Thoracic aorta (tissue), 2 donors: ENCODE measurements around the gene AURKB. TPM values are rescaled to one million over a fixed set of nuclear protein-coding genes. Genes with fewer than 3 reads are reported as not detected.

ENCODE experiments used
- ATAC-seq: fragments of 150-250 bp; one replicate; pipeline ENCODE4 v1.8.0; 2017; ENCODE audit warnings: low read depth; ENCODE audit not compliant: insufficient number of reproducible peaks, low FRiP score
- DNase-seq: peaks from one replicate; pipeline ENCODE4 v3.0.0-alpha.2; 2020; ENCODE audit warnings: low spot score
- H3K27ac ChIP-seq, 2 donors: fragments of 200-600 bp; sonication (generic); 1 replicate in 1 of 2; 2 replicates in 1 of 2; pipeline ENCODE4 v1.5.1; 2016; ENCODE audit warnings: mild to moderate bottlenecking in 2 of 2, moderate library complexity in 2 of 2
- H3K27me3 ChIP-seq: fragments of 200-600 bp; sonication (generic); replicated peaks from 2 replicates; pipeline ENCODE4 v1.6.0; 2016; ENCODE audit warnings: mild to moderate bottlenecking; ENCODE audit not compliant: insufficient read depth
- H3K36me3 ChIP-seq: fragments of 200-600 bp; sonication (generic); one replicate; pipeline ENCODE4 v1.5.1; 2016
- H3K4me1 ChIP-seq, 2 donors: fragments of 200-600 bp; sonication (generic); 1 replicate in 1 of 2; 2 replicates in 1 of 2; pipeline versions ENCODE4 v1.5.1 to v1.6.0; 2016; ENCODE audit warnings: low read depth in 2 of 2, mild to moderate bottlenecking in 1 of 2; ENCODE audit not compliant: control insufficient read depth in 1 of 2
- H3K4me3 ChIP-seq: fragments of 200-600 bp; sonication (generic); 2 replicates; pipeline ENCODE4 v1.5.1; 2016; ENCODE audit warnings: mild to moderate bottlenecking
- H3K9me3 ChIP-seq: fragments of 200-600 bp; sonication (generic); 2 replicates; pipeline ENCODE4 v1.5.1; 2016
- total RNA-seq, 2 donors: library from RNA; depleted of rRNA; stranded (reverse); fragments of >200 nt; gene quantifications; one replicate each; pipeline versions ENCODE4 v1.1.0 to v1.2.3, GENCODE V29; 2016
- TF ChIP-seq, protein P1 (sequence below): fragments of 200-600 bp; sonication (generic); IDR thresholded peaks from one replicate; pipeline ENCODE4 v1.5.1; 2019; ENCODE audit warnings: antibody characterized with exemption

AURKB gene
- total RNA-seq, 2 donors from 2014 or later: 1.6 TPM; not detected in 1

DNA sequence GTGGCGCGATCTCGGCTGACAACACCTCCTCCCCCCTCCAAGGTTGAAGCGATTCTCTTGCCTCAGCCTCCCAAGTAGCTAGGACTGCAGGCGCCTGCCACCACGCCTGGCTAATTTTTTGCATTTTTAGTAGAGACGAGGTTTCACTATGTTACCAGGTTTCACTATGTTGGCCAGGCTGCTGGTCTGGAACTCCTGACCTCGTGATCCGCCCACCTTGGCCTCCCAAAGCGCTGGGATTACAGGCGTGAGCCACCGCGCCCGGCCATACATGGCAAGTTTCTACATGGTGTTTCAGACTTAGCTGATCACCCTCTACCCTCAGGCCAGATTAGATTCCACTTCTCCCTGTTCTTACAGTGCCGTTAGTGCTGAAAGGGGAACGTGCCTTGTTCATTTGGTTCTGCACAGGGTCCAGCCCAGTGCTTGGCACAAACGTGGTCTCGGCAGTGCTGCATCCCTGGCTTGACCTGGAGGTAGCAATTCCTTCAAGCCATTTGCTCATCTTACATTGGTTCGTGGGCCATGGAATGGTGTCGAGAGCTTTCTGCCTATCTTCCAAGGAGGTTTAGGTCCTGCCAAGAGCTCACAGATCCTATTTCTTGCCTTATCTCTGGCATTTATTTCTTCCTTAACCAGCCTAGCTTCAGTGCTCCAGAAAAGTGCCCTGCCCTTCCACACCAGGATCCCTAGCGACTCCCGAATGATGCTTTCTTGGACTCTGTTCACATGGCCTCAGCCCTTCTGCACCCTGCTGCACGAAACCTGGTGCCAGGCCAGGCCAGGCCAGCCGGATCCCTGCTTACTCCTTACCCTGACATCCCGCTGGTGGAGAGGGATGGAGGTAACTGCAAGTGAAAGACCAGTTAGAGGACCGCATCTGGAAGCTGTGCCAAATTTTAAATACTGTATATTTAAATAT lies 14.8 kb upstream of the AURKB start:
- H3K4me1 ChIP-seq: peaks cover 9 to 21% of the 10 kb centered on the region in 2 donors
- no peaks in the 10 kb centered on the region for H3K27me3 ChIP-seq
- H3K9me3 ChIP-seq: no peaks in the 10 kb centered on the region
- H3K4me3 ChIP-seq: no peak overlapping the region
- TF ChIP-seq, protein P1, sequence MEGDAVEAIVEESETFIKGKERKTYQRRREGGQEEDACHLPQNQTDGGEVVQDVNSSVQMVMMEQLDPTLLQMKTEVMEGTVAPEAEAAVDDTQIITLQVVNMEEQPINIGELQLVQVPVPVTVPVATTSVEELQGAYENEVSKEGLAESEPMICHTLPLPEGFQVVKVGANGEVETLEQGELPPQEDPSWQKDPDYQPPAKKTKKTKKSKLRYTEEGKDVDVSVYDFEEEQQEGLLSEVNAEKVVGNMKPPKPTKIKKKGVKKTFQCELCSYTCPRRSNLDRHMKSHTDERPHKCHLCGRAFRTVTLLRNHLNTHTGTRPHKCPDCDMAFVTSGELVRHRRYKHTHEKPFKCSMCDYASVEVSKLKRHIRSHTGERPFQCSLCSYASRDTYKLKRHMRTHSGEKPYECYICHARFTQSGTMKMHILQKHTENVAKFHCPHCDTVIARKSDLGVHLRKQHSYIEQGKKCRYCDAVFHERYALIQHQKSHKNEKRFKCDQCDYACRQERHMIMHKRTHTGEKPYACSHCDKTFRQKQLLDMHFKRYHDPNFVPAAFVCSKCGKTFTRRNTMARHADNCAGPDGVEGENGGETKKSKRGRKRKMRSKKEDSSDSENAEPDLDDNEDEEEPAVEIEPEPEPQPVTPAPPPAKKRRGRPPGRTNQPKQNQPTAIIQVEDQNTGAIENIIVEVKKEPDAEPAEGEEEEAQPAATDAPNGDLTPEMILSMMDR: no peak
- no peak overlapping the region for H3K27ac ChIP-seq
- DNase-seq: no peak
- ATAC-seq: no peak
- H3K36me3 ChIP-seq: peaks cover 28% of the 10 kb centered on the region

GRCh38 chr17:8223356-8224126 lies 13.2 kb upstream of the AURKB start:
- no peaks in the 10 kb centered on the region for H3K27me3 ChIP-seq
- H3K4me3 ChIP-seq: peak overlapping the region; percentile 94
- peaks cover 9 to 21% of the 10 kb centered on the region in 2 donors for H3K4me1 ChIP-seq
- no peak for DNase-seq
- TF ChIP-seq, protein P1: no peak
- peaks cover 12% of the 10 kb centered on the region for H3K36me3 ChIP-seq
- peak overlapping the region; percentile 97 to 100 for H3K27ac ChIP-seq
- H3K9me3 ChIP-seq: no peaks in the 10 kb centered on the region
- ATAC-seq: no peak

- Histone ChIP-seq H3K27ac (peak overlapping the region; percentile 97 to 100), H3K4me1 (peaks cover 9 to 21% of the 10 kb centered on the region in 2 donors), H3K27me3 (no peaks in the 10 kb centered on the region), H3K9me3 (no peaks in the 10 kb centered on the region), H3K4me3 (peak overlapping the region; percentile 94), H3K36me3 (peaks cover 4% of the 10 kb centered on the region)
- ATAC-seq: peak; percentile 16
- DNase-seq: peak; percentile 79
- TF ChIP-seq, protein P1: no peak
Observed at GRCh38 chr17:8222630-8223355, 12.4 kb upstream of the AURKB start.

DNA sequence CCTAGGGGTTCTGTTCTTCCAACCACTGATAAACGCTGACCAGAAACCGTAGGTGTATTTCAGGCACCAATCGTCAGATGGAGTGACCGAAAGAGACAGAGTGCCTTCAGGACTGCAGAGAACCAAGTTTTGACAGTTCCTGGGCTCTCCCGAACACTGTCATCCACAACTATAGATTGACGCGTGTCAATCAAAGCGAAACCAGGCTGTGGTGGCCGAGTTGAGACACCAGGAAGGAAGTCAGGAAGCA lies 11.9 kb upstream of the AURKB start:
- no peak for DNase-seq
- Histone ChIP-seq H3K27me3 (no peaks in the 10 kb centered on the region), H3K4me3 (peak overlapping the region; percentile 94), H3K36me3 (no peaks in the 10 kb centered on the region), H3K4me1 (peaks cover 9 to 20% of the 10 kb centered on the region in 2 donors), H3K27ac (peak overlapping the region; percentile 97 to 100), H3K9me3 (no peaks in the 10 kb centered on the region)
- TF ChIP-seq, protein P1: no peak
- ATAC-seq: no peak
